ENCODE results near the gene FBXO31. TPM values are rescaled to one million over a fixed set of nuclear protein-coding genes. Genes with fewer than 3 reads are reported as not detected.

FBXO31 gene
- total and polyA plus RNA-seq, 2 donors (not counting 3 experiments of a cell fraction or from before 2014, with no cell fraction given): 17.1 to 31.8 TPM

DNA sequence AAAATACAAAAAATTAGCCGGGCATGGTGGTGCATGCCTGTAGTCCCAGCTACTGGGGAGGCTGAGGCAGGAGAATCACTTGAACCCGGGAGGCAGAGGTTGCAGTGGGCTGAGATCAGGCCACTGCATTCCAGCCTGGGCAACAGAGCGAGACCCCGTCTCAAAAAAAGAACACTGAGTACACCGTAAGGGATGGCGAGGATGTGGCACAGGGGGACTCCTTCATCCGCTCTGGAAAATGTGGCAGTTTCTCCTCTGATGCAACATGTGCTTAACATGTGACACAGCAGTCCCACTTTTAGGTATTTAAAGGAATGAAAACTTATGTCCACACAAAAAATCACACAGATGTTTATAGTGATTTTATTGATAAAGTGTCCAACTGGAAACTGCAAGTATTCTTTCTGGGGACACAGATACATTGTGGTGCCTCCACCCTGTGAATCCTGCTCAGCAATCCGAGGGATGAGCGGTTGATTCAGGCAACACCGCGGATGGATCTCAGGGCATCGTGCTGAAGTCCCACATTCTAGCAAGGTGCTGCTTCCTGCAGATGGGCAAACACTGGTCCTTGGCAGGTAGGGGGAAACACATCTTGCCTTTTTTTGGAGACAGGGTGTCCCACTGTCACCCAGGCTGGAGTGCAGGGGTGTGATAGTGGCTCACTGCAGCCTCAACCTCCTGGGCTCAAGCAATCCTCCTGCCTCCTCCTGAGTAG, 62.9 kb downstream of the FBXO31 start:
- dilution Hi-C loops (cut with MboI; ENCODE audit: extremely low pct_ligation_motif_present, low sequenced_read_pairs): no loop called here
- H3K36me3 ChIP-seq (ENCODE audit: control insufficient read depth in 2 of 2, extremely low read depth in 1 of 2, insufficient read depth in 2 of 2, low read length in 2 of 2): no peaks in the 10 kb centered on the region
- POLR2A ChIA-PET: no interaction called here

More for the DNA sequence above, 62.9 kb downstream of the FBXO31 start:
- peaks cover 11% of the 10 kb centered on the region for H3K79me2 ChIP-seq (ENCODE audit: control insufficient read depth, insufficient read depth, low read length)
- H3K9ac ChIP-seq (replicated peaks; ENCODE audit: extremely low read depth, insufficient read depth, low read length): no peak overlapping the region
- TF ChIP-seq EZH2 (IDR thresholded peaks at IDR 0.05; ENCODE audit: borderline replicate concordance, low read depth, low read length, severe bottlenecking): no peak
- TF ChIP-seq MAX (IDR thresholded peaks at IDR 0.05; ENCODE audit: insufficient read depth, insufficient read length): no peak
- no peak for TF ChIP-seq POLR2AphosphoS5 (IDR thresholded peaks at IDR 0.05; ENCODE audit: insufficient read depth, low read depth, low read length)
- TF ChIP-seq CTCF (IDR thresholded peaks at IDR 0.05; ENCODE audit: extremely low read depth in 1 of 2, insufficient read depth in 1 of 2, low read depth in 1 of 2, low read length in 2 of 2): no peak
- no peak for TF ChIP-seq FOS (IDR thresholded peaks at IDR 0.05; ENCODE audit: borderline replicate concordance, insufficient read depth, low read length)
- TF ChIP-seq MYC (IDR thresholded peaks at IDR 0.05; ENCODE audit: low read depth, low read length): no peak
- TF ChIP-seq JUN (IDR thresholded peaks at IDR 0.05; ENCODE audit: borderline replicate concordance, insufficient read depth, insufficient read length, low read depth): no peak
- no peak for TF ChIP-seq POLR2A (IDR thresholded peaks at IDR 0.05; ENCODE audit: low read depth, low read length)
- TF ChIP-seq GATA2 (IDR thresholded peaks at IDR 0.05; ENCODE audit: insufficient read depth, insufficient read length, low read depth, low read length): no peak
- no peaks in the 10 kb centered on the region for H3K27me3 ChIP-seq (ENCODE audit: control insufficient read depth in 2 of 2, insufficient read depth in 2 of 2, low read length in 2 of 2)
- peaks cover 7% of the 10 kb centered on the region for H3K4me1 ChIP-seq (ENCODE audit: control insufficient read depth, extremely low read depth, insufficient read depth, low read length)
- no peak overlapping the region for H3K4me2 ChIP-seq (ENCODE audit: insufficient read depth, low read length)
- no peak overlapping the region for H3K4me3 ChIP-seq (replicated peaks in 1 of 3; ENCODE audit: insufficient read depth in 1 of 3, low read depth in 1 of 3, low read length in 3 of 3)
- H2AFZ ChIP-seq (ENCODE audit: low read depth, low read length): no peak overlapping the region
- CTCF ChIA-PET: no interaction called here
- FAIRE-seq (no peak), DNase-seq (ENCODE audit: low read depth, low spot score) (no peak)
- H3K27ac ChIP-seq (ENCODE audit: insufficient read depth, low read depth, low read length): no peak overlapping the region
- no peaks in the 10 kb centered on the region for H4K20me1 ChIP-seq (replicated peaks; ENCODE audit: control insufficient read depth, extremely low read depth, insufficient read depth, low read length)
- no peaks in the 10 kb centered on the region for H3K9me3 ChIP-seq (replicated peaks; ENCODE audit: control insufficient read depth, insufficient read depth, low read length)
- BruUV-seq (replicated peaks): no TSS peak
- H3K9me1 ChIP-seq (replicated peaks; ENCODE audit: control insufficient read depth, extremely low read depth, insufficient read depth, low read length): no peaks in the 10 kb centered on the region
- intact Hi-C loops (cut with micrococcal nuclease): no loop called here

Data from endothelial cell of umbilical vein (primary cell).